Stomach (tissue), 9 donors: ENCODE data around the gene BNC2. TPM values are rescaled to one million over a fixed set of nuclear protein-coding genes. Genes with fewer than 3 reads are reported as not detected.
A peak's percentile ranks its signal among the peaks of the same experiment; 100 is the strongest.

Experiments
- DNase-seq, 2 donors: peaks; one replicate each; pipeline versions ENCODE4 v3.0.0 to v3.0.0-alpha.2; 2013 to 2019
- H3K27ac ChIP-seq, 5 donors: fragments of 200-600 bp in 4 of 5; sonication (generic) in 4 of 5; one replicate each; pipeline ENCODE4 v1.5.1; 2013 to 2019; ENCODE audit warnings: mild to moderate bottlenecking in 1 of 5, moderate library complexity in 1 of 5
- H3K27me3 ChIP-seq, 3 donors: fragments of 200-600 bp; sonication (generic); one replicate each; pipeline ENCODE4 v1.5.1; 2017 to 2019; ENCODE audit warnings: mixed run types in 1 of 3
- H3K36me3 ChIP-seq, 4 donors: fragments of 200-600 bp; sonication (generic); 1 replicate in 3 of 4; 2 replicates in 1 of 4; pipeline ENCODE4 v1.5.1; 2016 to 2019
- H3K4me1 ChIP-seq, 4 donors: fragments of 200-600 bp; sonication (generic); one replicate each; pipeline ENCODE4 v1.5.1; 2016 to 2019
- H3K4me3 ChIP-seq, 4 donors: fragments of 200-600 bp; sonication (generic) in 3 of 4; one replicate each; pipeline ENCODE4 v1.5.1; 2016 to 2019; ENCODE audit warnings: mild to moderate bottlenecking in 1 of 4
- H3K9me3 ChIP-seq, 4 donors: fragments of 200-600 bp; sonication (generic); one replicate each; pipeline ENCODE4 v1.5.1; 2016 to 2019
- CTCF ChIP-seq, 7 experiments: fragments of 450-650 bp in 4 of 7; fragments of 200-600 bp in 3 of 7; sonication (generic) in 3 of 7; IDR thresholded peaks; one replicate each; pipeline ENCODE4 v1.5.1; 2016 to 2019; ENCODE audit warnings: antibody characterized with exemption in 7 of 7, control low read depth in 2 of 7, mild to moderate bottlenecking in 1 of 7
- EP300 ChIP-seq: sonication (generic); formaldehyde crosslinking; IDR thresholded peaks from one replicate; pipeline ENCODE4 v1.6.1; 2017; ENCODE audit warnings: antibody characterized with exemption
- POLR2A ChIP-seq, 4 donors: fragments of 450-650 bp; IDR thresholded peaks; one replicate each; pipeline ENCODE4 v1.6.1; 2016; ENCODE audit warnings: antibody characterized with exemption in 4 of 4, control low read depth in 2 of 4, mild to moderate bottlenecking in 1 of 4, moderate library complexity in 1 of 4
- POLR2AphosphoS5 ChIP-seq, 3 donors: sonication (generic); formaldehyde crosslinking; IDR thresholded peaks; one replicate each; pipeline ENCODE4 v1.6.1; 2016; ENCODE audit warnings: antibody characterized with exemption in 3 of 3
- WGBS, 5 donors: extraction: QIAGEN DNeasy Blood & Tissue Kit in 3 of 5; methylation state at CpG; one replicate each; pipeline versions ENCODE4 v1.1.5 to v1.1.7; 2013 to 2018; 5-methylcytosine and 5-hydroxymethylcytosine counted together
- intact Hi-C: fragments of 100-400 bp; cut with DNase I; formaldehyde crosslinking; loops from one replicate; pipeline ENCODE4 v1.15.1; 2023; ENCODE audit warnings: low total_unique reads
- polyA plus RNA-seq, 3 donors: library from polyadenylated mRNA; stranded (reverse); fragments of 200-250 nt; gene quantifications; one replicate each; pipeline ENCODE4 v1.2.3, GENCODE V29; 2013
- total RNA-seq, 5 donors: library from RNA; depleted of rRNA; stranded (reverse); fragments of >200 nt; gene quantifications; one replicate each; pipeline versions ENCODE4 v1.1.0 to v1.2.3, GENCODE V29; 2014 to 2016
- donor health status: healthy with polysubstance abuse.
- donor health status: Bipolar disorder and iron deficiency.
- donor health status: healthy.

BNC2 gene
- total and polyA plus RNA-seq, 8 donors = 1.1 to 60.7 (median 7.6) TPM

- 70 to 82% (median 77%) methylated on average over 6 of the region's 6 CpGs for WGBS, 5 donors
- intact Hi-C loops = no loop called here
- H3K4me1 ChIP-seq = peaks cover 0 to 36% (median 27%) of the 10 kb centered on the region in 4 donors
- no peaks in the 10 kb centered on the region for H3K9me3 ChIP-seq
- peaks cover 0 to 45% (median 21%) of the 10 kb centered on the region in 3 donors for H3K27me3 ChIP-seq
- H3K27ac ChIP-seq = no peak overlapping the region
- no peak overlapping the region for H3K4me3 ChIP-seq
- H3K36me3 ChIP-seq = no peaks in the 10 kb centered on the region
- TF ChIP-seq CTCF (IDR thresholded peaks at IDR 0.05) (no peak), POLR2A (IDR thresholded peaks at IDR 0.05) (no peak), EP300 (no peak)
- peak in 1 of 2 donors; percentile 6 for DNase-seq
These were observed 2.8 kb upstream of the BNC2 start for GRCh38 chr9:16873126-16873802.

GRCh38 chr9:16871336-16872151 is 1.1 kb upstream of the BNC2 start:
- H3K27me3 ChIP-seq = peaks cover 0 to 49% (median 21%) of the 10 kb centered on the region in 3 donors
- DNase-seq = peak; percentile 35 to 76
- TF ChIP-seq POLR2AphosphoS5 (IDR thresholded peaks at IDR 0.05) (peak in 1 of 3 donors; percentile 26), EP300 (no peak)
- WGBS, 5 donors = 1 to 2% (median 2%) methylated on average over 54 to 62 of the region's 63 CpGs
- intact Hi-C loops = no loop called here
- peak overlapping the region; percentile 72 to 92 (median 90) for H3K27ac ChIP-seq
- H3K9me3 ChIP-seq = no peaks in the 10 kb centered on the region
- H3K36me3 ChIP-seq = no peaks in the 10 kb centered on the region
- H3K4me1 ChIP-seq = peaks cover 0 to 36% (median 27%) of the 10 kb centered on the region in 4 donors
- peak overlapping the region; percentile 67 to 80 (median 73) for H3K4me3 ChIP-seq

GRCh38 chr9:16869882-16870595 is 431 bp downstream of the BNC2 start:
- WGBS, 5 donors = 1 to 3% (median 2%) methylated on average over 38 to 58 of the region's 58 CpGs
- Histone ChIP-seq H3K27ac (peak overlapping the region; percentile 72 to 92 (median 90)), H3K4me1 (peaks cover 3 to 36% (median 27%) of the 10 kb centered on the region in 4 donors), H3K4me3 (peak overlapping the region; percentile 67 to 80 (median 73)), H3K36me3 (no peaks in the 10 kb centered on the region), H3K27me3 (peaks cover 0 to 49% (median 21%) of the 10 kb centered on the region in 3 donors), H3K9me3 (no peaks in the 10 kb centered on the region)
- peak in 1 of 2 donors; percentile 58 for DNase-seq
- no peak for TF ChIP-seq POLR2AphosphoS5 (IDR thresholded peaks at IDR 0.05)
- no peak for TF ChIP-seq CTCF (IDR thresholded peaks at IDR 0.05)
- TF ChIP-seq EP300 = no peak
- no peak for TF ChIP-seq POLR2A (IDR thresholded peaks at IDR 0.05)
- intact Hi-C loops = no loop called here

GRCh38 chr9:16869131-16869881 is 1.2 kb downstream of the BNC2 start:
- WGBS, 5 donors = 19 to 39% (median 33%) methylated on average over 21 of the region's 21 CpGs
- peak overlapping the region in 4 of 5 donors; percentile 79 to 92 (median 90) for H3K27ac ChIP-seq
- TF ChIP-seq CTCF (IDR thresholded peaks at IDR 0.05) (no peak), POLR2A (IDR thresholded peaks at IDR 0.05) (no peak), POLR2AphosphoS5 (IDR thresholded peaks at IDR 0.05) (no peak), EP300 (no peak)
- H3K4me3 ChIP-seq = peak overlapping the region; percentile 67 to 80 (median 73)
- H3K27me3 ChIP-seq = peaks cover 0 to 49% (median 21%) of the 10 kb centered on the region in 3 donors
- no peaks in the 10 kb centered on the region for H3K36me3 ChIP-seq
- peak in 1 of 2 donors; percentile 72 for DNase-seq
- intact Hi-C loops = no loop called here
- H3K4me1 ChIP-seq = peaks cover 3 to 40% (median 27%) of the 10 kb centered on the region in 4 donors
- no peaks in the 10 kb centered on the region for H3K9me3 ChIP-seq
